22Rv1 (cell line): ENCODE measurements around the gene FRMD4B.
"Not testable (repeated sequence)": the region's sequence is repeated elsewhere in the genome, so short reads cannot be mapped to it uniquely, and the experiment has no call there.

Source experiments
- H3K27ac ChIP-seq: fragments of 450-650 bp; 2 replicates; pipeline ENCODE4 v1.5.1; 2017
- CTCF ChIP-seq: fragments of 450-650 bp; IDR thresholded peaks from 2 replicates; pipeline ENCODE4 v1.5.1; 2017; ENCODE audit warnings: mild to moderate bottlenecking
- ZFX ChIP-seq: fragments of 450-650 bp; IDR thresholded peaks from 2 replicates; pipeline ENCODE4 v1.6.1; 2017; ENCODE audit warnings: antibody characterized with exemption, borderline replicate concordance

Gene FRMD4B

GRCh38 chr3:69273896-69274295, 112.0 kb downstream of the FRMD4B start:
- TF ChIP-seq ZFX, result no peak
- TF ChIP-seq CTCF, result no peak

DNA sequence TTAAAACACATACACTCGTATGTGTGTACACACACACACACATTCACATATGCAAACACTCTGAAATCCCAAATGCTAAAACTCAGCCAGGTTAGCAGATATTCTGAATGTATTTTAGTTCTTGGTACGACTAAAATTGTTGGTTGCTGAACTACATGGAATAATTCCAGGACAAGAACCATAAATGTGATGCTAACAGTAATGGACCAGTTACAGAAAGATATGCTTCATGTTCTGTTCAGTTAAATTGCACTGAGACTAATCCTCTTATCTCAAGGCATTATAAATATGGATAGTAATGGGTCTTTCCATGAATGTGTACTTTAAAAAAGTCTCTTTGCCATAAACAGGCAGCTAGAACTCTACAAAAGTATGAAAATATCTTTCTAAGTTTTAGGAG, 113.3 kb downstream of the FRMD4B start:
- H3K27ac ChIP-seq, result no peak overlapping the region

More at GRCh38 chr3:69273896-69274295, 112.0 kb downstream of the FRMD4B start:
- no peak overlapping the region for H3K27ac ChIP-seq

GRCh38 chr3:69271098-69271497, 114.8 kb downstream of the FRMD4B start:
- no peak overlapping the region for H3K27ac ChIP-seq
- no peak for TF ChIP-seq CTCF
- TF ChIP-seq ZFX, result no peak

More for the DNA sequence above, 113.3 kb downstream of the FRMD4B start:
- TF ChIP-seq CTCF (no peak), ZFX (no peak)

DNA sequence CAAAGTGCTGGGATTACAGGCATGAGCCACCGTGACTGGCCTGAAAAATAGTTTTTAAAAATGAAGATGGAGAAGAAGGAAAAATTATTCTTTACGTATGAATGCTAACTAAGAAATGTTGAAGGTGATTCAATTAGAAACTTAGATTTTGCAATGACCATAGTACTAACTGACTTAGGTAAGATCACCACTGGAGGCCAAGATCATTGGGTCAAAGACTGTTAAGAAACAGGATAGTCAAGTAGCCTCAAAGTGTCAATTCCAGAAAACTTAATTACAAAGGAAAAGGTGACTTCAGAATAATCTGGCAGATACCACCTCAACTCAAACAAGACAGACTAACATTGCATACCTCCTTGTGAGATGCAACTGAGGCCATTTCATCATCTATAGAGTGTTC, 119.3 kb downstream of the FRMD4B start:
- no peak for TF ChIP-seq CTCF
- TF ChIP-seq ZFX, result no peak
- H3K27ac ChIP-seq, result no peak overlapping the region

- H3K27ac ChIP-seq, result not testable (repeated sequence)
Measured at GRCh38 chr3:69266071-69266470, 119.8 kb downstream of the FRMD4B start.

- not testable (repeated sequence) for H3K27ac ChIP-seq
Measured at GRCh38 chr3:69260843-69261405, 125.0 kb downstream of the FRMD4B start.

DNA sequence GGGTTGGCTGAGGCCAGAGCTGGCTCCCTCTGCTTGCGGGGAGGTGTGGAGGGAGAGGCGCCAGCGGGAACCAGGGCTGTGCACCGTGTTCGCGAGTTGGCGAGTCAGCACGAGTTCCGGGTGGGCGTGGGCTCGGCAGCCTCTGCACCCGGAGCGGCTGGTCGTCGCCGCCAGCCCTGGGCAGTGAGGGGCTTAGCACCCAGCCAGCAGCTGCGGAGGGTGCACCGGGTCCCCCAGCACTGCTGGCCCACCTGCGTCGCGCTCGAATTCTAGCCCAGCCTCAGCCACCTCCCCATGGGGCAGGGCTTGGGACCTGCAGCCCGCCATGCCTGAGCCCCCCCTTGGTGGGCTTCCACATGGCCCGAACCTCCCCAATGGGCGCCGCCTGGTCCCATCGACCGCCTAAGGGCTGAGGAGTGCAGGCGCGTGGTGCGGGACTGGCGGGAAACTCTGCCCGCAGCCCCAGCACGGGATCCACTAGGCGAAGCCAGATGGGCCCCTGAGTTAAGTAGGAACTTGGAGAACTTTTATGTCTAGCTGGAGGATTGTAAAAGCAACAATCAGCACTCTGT, 125.6 kb downstream of the FRMD4B start:
- TF ChIP-seq ZFX, result no peak
- TF ChIP-seq CTCF, result no peak
- H3K27ac ChIP-seq, result no peak overlapping the region

DNA sequence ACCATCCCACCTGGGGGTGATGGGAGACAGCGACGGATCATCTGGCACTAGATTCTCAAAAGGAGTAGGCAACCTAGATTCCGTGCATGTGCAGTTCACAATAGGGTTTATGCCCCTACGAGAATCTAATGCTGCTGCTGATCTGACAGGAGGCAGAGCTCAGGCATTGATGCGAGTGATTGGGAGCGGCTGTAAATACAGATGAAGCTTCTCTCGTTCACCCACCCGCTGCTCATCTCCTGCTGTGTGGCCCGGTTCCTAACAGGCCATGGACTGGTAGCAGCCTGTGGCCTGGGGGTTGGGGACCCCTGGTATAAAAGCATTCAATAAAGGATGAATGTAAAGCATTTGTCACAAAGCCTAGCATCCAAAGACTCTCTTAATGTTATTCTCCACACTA, 126.8 kb downstream of the FRMD4B start:
- no peak for TF ChIP-seq ZFX
- no peak for TF ChIP-seq CTCF

More for the DNA sequence above, 126.8 kb downstream of the FRMD4B start:
- H3K27ac ChIP-seq, result no peak overlapping the region
